ENCODE data around the gene LAG3. TPM values are rescaled to one million over a fixed set of nuclear protein-coding genes. Genes with fewer than 3 reads are reported as not detected.

The LAG3 gene
- total and polyA plus RNA-seq, 2 donors from 2014 or later = 1.3 TPM; not detected in 1

- H3K36me3 ChIP-seq (ENCODE audit: control insufficient read depth in 2 of 3, insufficient read depth in 3 of 3, low read length in 3 of 3) = peaks cover 12 to 57% (median 30%) of the 10 kb centered on the region in 3 donors
- FAIRE-seq (no peak), DNase-seq (peak in 1 of 5 donors; percentile 77)
- intact Hi-C loops (cut with DNase I) = no loop called here
- H3K4me3 ChIP-seq (ENCODE audit: low read length in 3 of 3) = no peak overlapping the region
- H3K9me3 ChIP-seq (ENCODE audit: control insufficient read depth in 2 of 3, insufficient read depth in 1 of 3, low read length in 3 of 3) = no peaks in the 10 kb centered on the region
- H3K9ac ChIP-seq (ENCODE audit: low read length in 3 of 3) = no peak overlapping the region
- peaks cover 4 to 12% (median 7%) of the 10 kb centered on the region in 3 donors for H3K4me1 ChIP-seq (ENCODE audit: control insufficient read depth in 2 of 3, insufficient read depth in 2 of 3, low read depth in 1 of 3, low read length in 3 of 3)
- no peaks in the 10 kb centered on the region for H3K27me3 ChIP-seq (ENCODE audit: control insufficient read depth, insufficient read depth, low read length)
- TF ChIP-seq CTCF (IDR thresholded peaks at IDR 0.05; ENCODE audit: borderline replicate concordance, extremely low read depth, insufficient read depth) = no peak
- H3K27ac ChIP-seq (ENCODE audit: low read depth in 2 of 2, low read length in 2 of 2) = no peak overlapping the region
Observed at GRCh38 chr12:6748761-6749160, 23.6 kb upstream of the LAG3 start.

GRCh38 chr12:6750506-6750905 lies 21.8 kb upstream of the LAG3 start:
- Histone ChIP-seq H3K36me3 (ENCODE audit: control insufficient read depth in 2 of 3, insufficient read depth in 3 of 3, low read length in 3 of 3) (peaks cover 11 to 54% (median 30%) of the 10 kb centered on the region in 3 donors), H3K27ac (ENCODE audit: low read depth in 2 of 2, low read length in 2 of 2) (no peak overlapping the region), H3K4me3 (ENCODE audit: low read length in 3 of 3) (no peak overlapping the region), H3K9me3 (ENCODE audit: control insufficient read depth in 2 of 3, insufficient read depth in 1 of 3, low read length in 3 of 3) (no peaks in the 10 kb centered on the region), H3K4me1 (ENCODE audit: control insufficient read depth in 2 of 3, insufficient read depth in 2 of 3, low read depth in 1 of 3, low read length in 3 of 3) (peaks cover 7 to 16% (median 15%) of the 10 kb centered on the region in 3 donors), H3K9ac (ENCODE audit: low read length in 3 of 3) (no peak overlapping the region), H3K27me3 (ENCODE audit: control insufficient read depth, insufficient read depth, low read length) (no peaks in the 10 kb centered on the region)
- DNase-seq (no peak), FAIRE-seq (no peak)
- intact Hi-C loops (cut with DNase I) = loop anchor here (10.0 kb wide), 1 partner anchor 74 kb away; the partner anchor contains the start of genes GPR162 and P3H3
- no peak for TF ChIP-seq CTCF (IDR thresholded peaks at IDR 0.05; ENCODE audit: borderline replicate concordance, extremely low read depth, insufficient read depth)

GRCh38 chr12:6751767-6752166 lies 20.6 kb upstream of the LAG3 start:
- Histone ChIP-seq H3K36me3 (ENCODE audit: control insufficient read depth in 2 of 3, insufficient read depth in 3 of 3, low read length in 3 of 3) (peaks cover 9 to 50% (median 30%) of the 10 kb centered on the region in 3 donors), H3K4me1 (ENCODE audit: control insufficient read depth in 2 of 3, insufficient read depth in 2 of 3, low read depth in 1 of 3, low read length in 3 of 3) (peaks cover 7 to 16% (median 12%) of the 10 kb centered on the region in 3 donors), H3K4me3 (ENCODE audit: low read length in 3 of 3) (peak overlapping the region; percentile 79 to 92 (median 91)), H3K9me3 (ENCODE audit: control insufficient read depth in 2 of 3, insufficient read depth in 1 of 3, low read length in 3 of 3) (no peaks in the 10 kb centered on the region), H3K27ac (ENCODE audit: low read depth in 2 of 2, low read length in 2 of 2) (no peak overlapping the region), H3K27me3 (ENCODE audit: control insufficient read depth, insufficient read depth, low read length) (no peaks in the 10 kb centered on the region), H3K9ac (ENCODE audit: low read length in 3 of 3) (peak overlapping the region; percentile 24 to 99 (median 89))
- intact Hi-C loops (cut with DNase I) = loop anchor here (10.0 kb wide), 1 partner anchor 73 kb away; the partner anchor contains the start of genes GPR162 and P3H3
- no peak for DNase-seq
- FAIRE-seq = no peak
- TF ChIP-seq CTCF (IDR thresholded peaks at IDR 0.05; ENCODE audit: borderline replicate concordance, extremely low read depth, insufficient read depth) = no peak
